ENCODE results near the gene PRSS2.

The PRSS2 gene

GRCh38 chr7:142796501-142797390, 26.0 kb downstream of the PRSS2 start:
- DNase-seq (ENCODE audit: extremely low spot score), result peak; percentile 43
- CTCF ChIA-PET, result interaction anchor here (0.9 to 17.7 kb wide), 8 partner anchors 9 to 165 kb away, joined by 3 to 316 read pairs (median 16); no protein-coding TSS in a partner anchor
- POLR2A ChIA-PET, result interaction anchor here (3.9 kb wide), 1 partner anchor 12 kb away, joined by 21 read pairs; no protein-coding TSS in a partner anchor
- no peak for TF ChIP-seq CTCF (IDR thresholded peaks at IDR 0.05; ENCODE audit: control extremely low read depth, extremely low read depth, low read depth, missing control alignments)

DNA sequence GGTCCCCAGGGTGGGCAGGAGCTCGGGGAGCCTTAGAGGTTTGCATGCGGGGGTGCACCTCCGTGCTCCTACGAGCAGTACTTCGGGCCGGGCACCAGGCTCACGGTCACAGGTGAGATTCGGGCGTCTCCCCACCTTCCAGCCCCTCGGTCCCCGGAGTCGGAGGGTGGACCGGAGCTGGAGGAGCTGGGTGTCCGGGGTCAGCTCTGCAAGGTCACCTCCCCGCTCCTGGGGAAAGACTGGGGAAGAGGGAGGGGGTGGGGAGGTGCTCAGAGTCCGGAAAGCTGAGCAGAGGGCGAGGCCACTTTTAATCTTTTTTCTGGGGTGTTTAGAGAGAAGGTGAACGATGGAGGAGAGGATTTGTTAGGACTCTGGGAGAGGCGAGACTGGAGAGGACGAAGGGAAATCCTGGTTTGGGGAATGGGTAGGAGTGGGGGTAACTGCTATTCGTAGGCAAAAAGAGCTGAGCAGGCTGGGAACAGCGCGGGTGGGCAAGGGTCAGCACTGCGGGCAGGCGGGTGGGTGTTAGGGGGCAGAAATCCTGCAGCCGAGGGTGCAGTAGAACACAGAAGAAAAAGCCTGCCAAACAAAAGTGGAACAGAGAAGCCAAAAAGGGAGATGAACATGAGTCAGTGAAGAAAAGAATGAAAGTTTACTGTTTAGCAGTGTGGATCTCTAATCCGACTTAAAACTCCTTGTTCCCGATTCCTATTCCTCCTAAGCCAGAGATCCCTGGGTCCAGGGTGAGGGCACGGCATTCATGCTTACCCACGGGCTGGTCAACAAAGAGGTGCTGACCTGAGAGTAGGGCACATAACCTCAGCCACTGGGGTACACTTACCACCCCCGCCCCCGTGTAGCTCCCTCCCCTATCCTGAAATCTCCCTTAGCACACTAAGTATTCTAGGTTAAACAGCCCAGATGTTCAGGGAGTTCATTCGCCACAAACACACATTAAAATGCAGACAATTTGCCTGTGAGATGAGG, 26.9 kb downstream of the PRSS2 start:
- TF ChIP-seq CTCF (IDR thresholded peaks at IDR 0.05; ENCODE audit: control extremely low read depth, extremely low read depth, low read depth, missing control alignments), result no peak
- ChIA-PET CTCF (interaction anchor here (0.9 to 17.7 kb wide), 10 partner anchors 10 to 263 kb away, joined by 3 to 316 read pairs (median 9); no protein-coding TSS in a partner anchor), POLR2A (interaction anchor here (0.9 to 3.9 kb wide), 2 partner anchors 11 to 15 kb away, joined by 3 to 21 read pairs; no protein-coding TSS in a partner anchor)
- DNase-seq (ENCODE audit: extremely low spot score), result peak; percentile 41

GRCh38 chr7:142798451-142799436, 28.0 kb downstream of the PRSS2 start:
- TF ChIP-seq CTCF (IDR thresholded peaks at IDR 0.05; ENCODE audit: control extremely low read depth, extremely low read depth, low read depth, missing control alignments), result no peak
- ChIA-PET CTCF (interaction anchor here (0.9 to 17.7 kb wide), 12 partner anchors 11 to 264 kb away, joined by 3 to 316 read pairs (median 4); no protein-coding TSS in a partner anchor), POLR2A (interaction anchor here (0.9 to 3.9 kb wide), 2 partner anchors 10 to 14 kb away, joined by 3 to 21 read pairs; no protein-coding TSS in a partner anchor)
- no peak for DNase-seq (ENCODE audit: extremely low spot score)

GRCh38 chr7:142799437-142799835, 28.7 kb downstream of the PRSS2 start:
- CTCF ChIA-PET, result interaction anchor here (0.7 to 17.7 kb wide), 10 partner anchors 10 to 480 kb away, joined by 3 to 316 read pairs (median 9); no protein-coding TSS in a partner anchor
- DNase-seq (ENCODE audit: extremely low spot score), result no peak
- TF ChIP-seq CTCF (IDR thresholded peaks at IDR 0.05; ENCODE audit: control extremely low read depth, extremely low read depth, low read depth, missing control alignments), result no peak
- POLR2A ChIA-PET, result interaction anchor here (3.9 kb wide), 1 partner anchor 9 kb away, joined by 21 read pairs; no protein-coding TSS in a partner anchor

DNA sequence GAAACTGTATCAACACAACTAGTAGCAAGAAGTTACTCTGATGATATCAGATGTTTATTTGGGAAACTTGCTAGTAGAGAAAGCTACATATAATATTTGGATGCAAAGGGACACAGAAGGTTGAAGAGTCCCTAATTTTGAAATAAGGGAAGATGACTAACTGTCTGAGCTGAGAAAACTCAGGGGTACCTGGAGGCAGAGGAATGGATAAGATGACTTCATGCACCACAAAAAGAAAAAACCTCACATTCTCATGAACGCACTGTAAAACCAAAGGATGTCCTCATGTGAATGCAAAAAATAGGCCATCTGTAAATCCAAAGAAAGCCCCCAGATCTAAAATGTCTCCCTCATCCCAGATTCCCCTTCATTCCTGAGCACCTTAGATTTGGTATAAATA, 29.3 kb downstream of the PRSS2 start:
- POLR2A ChIA-PET, result no interaction called here
- TF ChIP-seq CTCF (IDR thresholded peaks at IDR 0.05; ENCODE audit: control extremely low read depth, extremely low read depth, low read depth, missing control alignments), result no peak
- DNase-seq (ENCODE audit: extremely low spot score), result no peak
- CTCF ChIA-PET, result interaction anchor here (0.7 to 17.7 kb wide), 5 partner anchors 10 to 480 kb away, joined by 3 to 316 read pairs (median 32); no protein-coding TSS in a partner anchor
